Ammon's horn (tissue), 1 donor: ENCODE measurements around the gene SYNJ2.

Experiments used
- DNase-seq: peaks from one replicate; pipeline ENCODE4 v3.0.0-alpha.2; 2016; ENCODE audit warnings: low spot score

The SYNJ2 gene

GRCh38 chr6:158077676-158078075 is 96.0 kb downstream of the SYNJ2 start:
- DNase-seq, result no peak

DNA sequence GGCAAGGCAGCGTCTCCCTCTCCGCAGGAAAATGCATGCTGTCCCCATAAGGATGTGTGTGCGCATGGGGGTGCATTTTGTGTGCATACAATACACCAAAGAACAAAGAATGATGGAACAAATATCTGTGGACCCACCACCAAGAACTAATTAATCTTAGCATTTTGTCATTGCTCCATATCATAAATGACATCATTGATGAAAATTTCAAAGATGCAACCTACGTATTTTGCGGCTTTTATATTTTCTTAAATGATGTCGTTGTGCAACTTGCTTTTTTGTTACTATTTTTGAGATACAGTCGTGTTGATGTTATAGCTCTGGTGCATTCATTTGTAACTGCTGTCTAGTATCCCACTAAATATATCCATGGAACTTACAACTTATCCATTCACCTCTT is 96.7 kb downstream of the SYNJ2 start:
- no peak for DNase-seq

DNA sequence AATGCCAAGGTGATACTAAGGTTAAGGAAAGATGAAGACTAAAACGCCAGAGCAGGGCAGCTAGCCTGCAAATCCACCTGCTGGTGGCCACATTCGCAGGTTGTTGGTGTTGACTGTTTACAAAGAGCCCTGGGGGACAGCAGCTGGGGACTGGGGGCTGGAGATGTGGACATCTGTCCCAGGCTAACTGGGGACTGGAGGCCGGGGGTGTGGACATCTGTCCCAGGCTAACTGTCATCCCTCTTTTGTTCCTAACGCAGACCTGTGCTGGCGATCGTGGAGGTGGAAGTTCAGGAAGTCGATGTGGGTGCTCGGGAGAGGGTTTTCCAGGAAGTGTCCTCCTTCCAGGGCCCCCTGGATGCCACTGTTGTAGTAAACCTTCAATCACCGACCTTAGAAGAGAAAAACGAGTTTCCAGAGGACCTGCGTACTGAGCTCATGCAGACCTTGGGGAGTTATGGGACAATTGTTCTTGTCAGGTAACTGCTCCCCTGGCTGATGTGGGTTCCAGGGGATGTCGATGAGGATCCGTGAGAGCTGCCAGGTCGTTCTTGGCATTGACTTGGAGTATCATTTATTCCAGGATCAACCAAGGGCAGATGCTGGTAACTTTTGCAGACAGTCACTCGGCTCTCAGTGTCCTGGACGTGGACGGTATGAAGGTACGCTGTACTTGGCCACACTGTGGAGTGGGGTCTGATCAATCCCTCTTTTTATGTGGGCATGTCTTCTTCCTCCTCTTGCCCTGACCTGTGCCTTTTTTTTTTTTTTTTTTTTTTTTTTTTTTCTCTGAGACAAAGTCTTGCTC is 99.4 kb downstream of the SYNJ2 start:
- no peak for DNase-seq

DNA sequence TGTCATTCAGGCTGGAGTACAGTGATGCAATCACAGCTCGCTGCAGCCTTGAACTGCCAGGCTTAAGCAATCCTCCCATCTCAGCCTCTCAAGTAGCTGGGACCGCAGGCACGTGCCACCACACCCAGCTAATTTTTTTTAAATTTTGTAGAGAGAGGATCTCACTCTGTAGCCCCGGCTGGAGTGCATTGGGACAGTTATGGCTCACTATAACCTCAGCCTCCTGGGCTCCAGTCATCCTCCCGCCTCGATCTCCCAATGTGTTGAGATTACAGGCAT is 99.9 kb downstream of the SYNJ2 start:
- no peak for DNase-seq

DNA sequence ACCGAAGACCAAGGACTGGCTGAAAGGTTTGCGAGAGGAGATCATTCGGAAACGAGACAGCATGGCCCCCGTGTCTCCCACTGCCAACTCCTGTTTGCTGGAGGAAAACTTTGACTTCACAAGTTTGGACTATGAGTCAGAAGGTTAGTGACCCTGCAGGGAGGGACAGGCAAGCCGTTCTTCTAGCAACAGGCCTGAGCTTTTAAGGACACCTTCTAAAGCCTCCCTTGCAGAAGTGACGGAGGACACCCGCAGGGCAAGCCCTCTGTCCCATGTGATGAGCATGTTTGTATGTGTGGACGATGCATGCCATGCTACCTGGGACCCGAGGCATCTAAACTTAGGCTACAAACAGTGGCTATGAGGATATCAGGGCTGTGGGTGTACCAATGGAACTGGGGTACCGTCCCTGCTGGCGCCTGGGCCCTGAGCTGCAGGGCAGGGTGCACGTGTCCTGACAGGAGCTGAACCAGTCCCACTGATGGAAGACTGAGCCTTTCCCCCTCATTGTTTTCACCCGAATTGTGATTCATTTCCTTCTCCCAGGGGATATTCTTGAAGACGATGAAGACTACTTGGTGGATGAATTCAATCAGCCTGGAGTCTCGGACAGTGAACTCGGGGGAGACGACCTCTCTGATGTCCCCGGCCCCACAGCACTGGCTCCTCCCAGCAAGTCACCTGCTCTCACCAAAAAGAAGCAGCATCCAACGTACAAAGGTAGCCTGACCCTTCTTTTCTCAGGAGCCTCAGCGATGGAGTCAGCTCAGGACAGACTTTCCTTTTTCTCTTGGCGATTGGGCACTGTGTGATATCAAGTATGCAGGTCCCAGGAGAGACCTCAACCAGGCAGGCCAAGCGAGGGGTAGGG is 102.0 kb downstream of the SYNJ2 start:
- DNase-seq, result no peak

DNA sequence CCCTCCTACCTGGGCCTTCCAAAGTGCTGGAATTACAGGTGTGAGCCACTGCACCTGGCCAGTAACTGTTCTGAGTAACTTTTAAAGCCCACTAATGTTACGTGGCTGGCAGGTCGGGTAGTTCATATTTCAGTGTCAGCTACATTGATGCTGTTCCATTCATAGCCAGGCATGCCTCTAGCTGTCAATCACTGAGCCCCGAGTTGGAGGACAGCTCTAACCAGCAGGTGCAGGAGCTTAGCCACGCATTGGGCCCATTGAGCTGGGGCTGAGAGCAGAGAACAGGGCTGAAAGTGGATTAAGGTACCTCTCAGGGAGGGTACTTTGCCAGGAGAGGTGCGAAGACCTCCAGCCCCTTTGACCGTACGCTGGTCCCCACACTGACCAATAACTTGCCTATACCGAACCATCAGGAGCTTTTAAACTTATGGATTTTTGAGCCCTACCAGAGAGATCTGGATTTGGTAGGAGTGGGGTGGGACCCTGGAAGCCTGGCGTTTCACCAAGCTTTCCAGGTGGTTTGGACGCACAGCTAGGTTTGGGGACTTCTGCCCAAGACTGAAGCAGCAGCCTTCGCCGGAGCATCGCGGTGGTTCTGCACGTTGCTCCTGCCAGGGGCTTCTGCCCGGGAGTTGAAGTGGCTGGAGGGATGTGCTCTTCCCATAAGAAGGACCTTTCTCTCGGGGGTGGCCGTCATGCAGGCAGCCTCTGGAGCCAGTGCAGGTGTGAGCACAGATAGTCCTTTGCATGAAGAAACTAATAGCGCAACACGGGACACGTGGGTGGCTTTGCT is 103.8 kb downstream of the SYNJ2 start:
- DNase-seq, result no peak

- DNase-seq, result no peak
These were observed 104.4 kb downstream of the SYNJ2 start for GRCh38 chr6:158086054-158086503.

DNA sequence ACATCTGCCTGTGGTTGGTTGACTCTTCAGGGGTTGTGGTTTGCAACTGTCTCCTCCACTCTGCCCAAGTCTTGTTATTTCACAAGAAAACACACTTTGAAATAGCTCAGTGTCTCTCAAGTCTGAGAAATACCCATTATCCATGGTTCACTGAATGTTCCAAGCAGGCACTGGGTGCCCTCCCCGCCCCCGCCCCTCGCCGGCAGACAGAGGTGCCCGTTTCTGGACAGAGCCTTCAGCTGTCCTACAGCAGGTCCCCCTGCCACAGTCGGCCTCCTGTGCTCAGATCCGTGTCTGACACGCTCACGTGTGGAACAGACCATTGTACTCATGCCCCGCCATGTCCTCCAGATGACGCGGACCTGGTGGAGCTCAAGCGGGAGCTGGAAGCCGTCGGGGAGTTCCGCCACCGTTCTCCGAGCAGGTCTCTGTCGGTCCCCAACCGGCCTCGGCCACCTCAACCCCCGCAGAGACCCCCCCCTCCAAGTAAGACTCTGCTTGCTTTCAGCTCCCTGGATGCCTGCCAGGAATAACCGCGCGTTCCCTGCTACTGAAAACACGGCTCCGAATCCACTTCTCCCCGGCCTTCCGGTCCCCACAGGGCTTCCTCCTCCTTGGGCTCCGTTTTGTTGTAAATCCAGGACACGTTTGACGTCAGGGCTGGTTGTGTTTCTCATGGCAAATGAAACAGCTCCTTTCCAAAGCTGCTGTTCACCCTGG is 105.0 kb downstream of the SYNJ2 start:
- peak; percentile 41 for DNase-seq

DNA sequence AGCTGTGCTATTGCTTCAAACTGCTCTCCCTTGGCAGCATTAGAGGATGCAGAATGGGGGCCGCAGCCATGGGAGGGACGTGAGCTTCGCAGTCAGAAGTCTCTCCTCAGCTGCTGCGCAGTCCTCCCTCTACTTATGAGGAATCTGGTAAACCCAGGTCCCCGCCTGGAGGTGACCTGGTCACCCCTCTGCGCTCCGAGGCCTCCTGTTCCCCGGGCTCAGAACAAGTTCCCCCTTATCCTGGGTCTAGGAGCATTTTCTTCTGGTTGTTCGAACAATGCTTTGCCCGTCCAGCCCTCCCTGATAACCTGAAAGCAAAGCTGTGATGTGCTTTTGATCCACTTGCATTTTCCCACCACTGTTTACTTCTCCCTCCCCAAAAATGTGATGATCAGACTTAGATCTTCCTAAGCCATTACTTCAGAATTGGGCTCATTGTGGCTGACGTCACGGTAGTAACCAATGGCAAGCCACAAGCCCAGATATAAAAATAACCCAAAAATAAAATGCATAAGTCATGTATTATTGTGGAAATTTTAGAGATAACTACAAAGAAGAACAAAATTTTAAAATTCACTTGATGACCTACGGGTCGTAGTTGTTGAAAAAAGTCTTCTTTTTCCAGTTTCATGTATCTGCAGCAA is 105.7 kb downstream of the SYNJ2 start:
- no peak for DNase-seq

DNA sequence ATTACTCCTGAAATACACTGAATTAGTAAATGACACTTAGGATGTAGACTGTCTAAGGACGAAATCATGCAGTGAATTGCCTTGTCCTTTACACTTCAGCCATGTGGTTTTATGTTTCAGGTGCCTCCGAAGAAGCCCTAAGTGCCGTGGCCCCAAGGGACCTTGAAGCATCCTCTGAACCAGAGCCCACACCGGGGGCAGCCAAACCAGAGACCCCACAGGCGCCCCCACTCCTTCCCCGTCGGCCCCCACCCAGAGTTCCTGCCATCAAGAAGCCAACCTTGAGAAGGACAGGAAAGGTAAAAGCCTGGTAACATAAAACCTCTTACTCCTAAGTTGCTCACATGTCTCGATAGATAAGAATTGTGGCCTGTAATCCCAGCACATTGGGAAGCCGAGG is 111.1 kb downstream of the SYNJ2 start:
- DNase-seq, result no peak

GRCh38 chr6:158095031-158095430 is 113.4 kb downstream of the SYNJ2 start:
- no peak for DNase-seq

DNA sequence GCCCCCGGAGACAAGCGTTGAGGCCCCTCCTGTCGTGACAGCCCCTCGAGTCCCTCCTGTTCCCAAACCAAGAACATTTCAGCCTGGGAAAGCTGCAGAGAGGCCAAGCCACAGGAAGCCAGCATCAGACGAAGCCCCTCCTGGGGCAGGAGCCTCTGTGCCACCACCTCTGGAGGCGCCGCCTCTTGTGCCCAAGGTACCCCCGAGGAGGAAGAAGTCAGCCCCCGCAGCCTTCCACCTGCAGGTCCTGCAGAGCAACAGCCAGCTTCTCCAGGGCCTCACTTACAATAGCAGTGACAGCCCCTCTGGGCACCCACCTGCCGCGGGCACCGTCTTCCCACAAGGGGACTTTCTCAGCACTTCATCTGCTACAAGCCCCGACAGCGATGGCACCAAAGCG is 114.0 kb downstream of the SYNJ2 start:
- DNase-seq, result no peak

DNA sequence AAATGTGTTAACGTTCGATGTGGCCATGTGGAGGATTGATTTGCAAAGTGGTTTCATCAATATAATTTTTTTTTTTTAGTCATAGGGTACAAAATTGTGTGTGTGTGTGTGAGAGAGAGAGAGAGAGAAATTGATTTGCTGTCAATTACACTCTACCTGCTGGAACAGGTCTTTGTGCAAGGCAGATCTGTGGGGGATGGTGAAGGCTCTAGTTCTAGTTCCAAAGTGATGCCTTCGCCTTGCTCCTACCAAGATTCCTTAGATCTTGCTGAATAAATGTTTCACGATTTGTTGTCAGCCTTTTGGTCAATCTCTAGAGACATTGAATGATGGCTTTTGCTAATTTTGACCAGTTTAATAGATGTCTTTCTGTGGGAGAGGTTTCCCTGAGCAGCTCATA is 121.6 kb downstream of the SYNJ2 start:
- DNase-seq, result no peak

DNA sequence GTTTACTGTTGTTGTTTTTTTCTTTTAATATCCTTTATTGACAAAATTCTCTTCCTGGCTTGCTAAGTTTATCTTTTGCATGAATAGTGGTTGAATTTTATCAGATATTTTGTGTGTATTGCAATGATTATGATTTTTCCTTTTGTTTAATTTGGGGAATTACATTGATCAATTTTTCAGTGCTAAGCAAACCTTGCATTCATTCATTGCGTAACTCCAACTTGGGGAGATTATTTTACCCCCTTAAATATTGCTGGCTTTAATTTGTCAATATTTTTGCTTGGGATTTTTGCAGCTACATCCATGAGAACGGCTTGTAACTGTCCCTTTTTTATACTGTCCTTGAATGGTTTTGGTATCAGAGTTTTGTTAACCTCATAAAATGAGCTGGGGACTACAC is 123.0 kb downstream of the SYNJ2 start:
- no peak for DNase-seq

GRCh38 chr6:158109748-158110147 is 128.1 kb downstream of the SYNJ2 start:
- DNase-seq, result no peak

GRCh38 chr6:158110986-158111385 is 129.3 kb downstream of the SYNJ2 start:
- peak; percentile 23 for DNase-seq

DNA sequence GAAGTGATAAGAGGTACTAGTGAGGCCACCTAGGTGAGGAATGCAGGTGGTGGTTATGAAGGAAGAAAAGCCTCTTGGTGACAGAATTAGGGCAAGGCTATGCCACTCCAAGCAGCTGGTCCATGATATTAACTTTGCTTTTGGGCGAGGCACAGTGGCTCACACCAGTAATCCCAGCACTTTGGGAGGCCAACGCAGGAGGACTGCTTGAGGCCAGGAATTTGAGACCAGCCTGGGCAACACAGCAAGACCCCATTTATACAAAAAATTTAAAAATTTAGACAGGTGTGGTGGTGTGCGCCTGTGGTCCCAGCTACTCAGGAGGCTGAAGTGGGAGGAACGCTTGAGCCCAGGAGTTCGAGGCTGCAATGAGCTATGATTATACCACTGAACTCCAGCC is 130.3 kb downstream of the SYNJ2 start:
- no peak for DNase-seq

GRCh38 chr6:158113802-158114201 is 132.1 kb downstream of the SYNJ2 start:
- no peak for DNase-seq

DNA sequence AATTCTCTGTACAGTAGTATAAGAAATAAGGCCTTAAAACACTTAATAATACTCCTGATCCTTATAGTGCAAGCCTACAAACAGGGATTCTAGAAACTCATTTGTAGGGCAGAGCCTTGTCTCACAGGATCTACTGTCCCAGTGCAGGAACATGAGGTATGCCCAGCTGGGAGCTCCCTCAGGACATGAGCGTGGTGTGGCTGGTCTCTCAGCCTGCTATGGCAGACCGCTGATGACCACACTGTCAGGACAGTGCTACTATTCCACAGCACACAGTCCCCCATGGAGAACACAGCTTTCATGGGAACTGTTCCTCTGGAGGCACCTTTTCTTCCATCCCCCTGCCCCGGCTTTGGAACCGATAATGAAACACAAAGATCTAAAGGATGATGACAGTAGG is 133.4 kb downstream of the SYNJ2 start:
- no peak for DNase-seq

DNA sequence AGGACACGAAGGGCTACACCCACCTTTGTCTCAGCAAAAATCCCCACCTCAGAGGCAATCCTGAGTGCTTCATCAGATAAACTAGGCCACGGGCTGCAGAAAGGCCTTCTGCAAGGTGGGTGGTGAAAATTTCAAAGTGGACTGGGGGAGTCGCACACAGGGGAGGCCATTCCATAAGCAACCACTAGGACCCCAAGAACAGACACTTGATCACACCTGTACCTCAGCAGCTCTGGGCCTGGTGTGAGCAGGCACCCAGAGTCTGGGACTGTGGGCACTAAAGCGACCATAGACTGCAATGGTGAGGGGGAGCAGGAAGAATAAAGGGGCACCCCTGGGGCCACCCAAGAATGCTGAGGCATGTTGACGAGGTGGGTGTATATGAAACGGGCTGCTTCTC is 133.8 kb downstream of the SYNJ2 start:
- no peak for DNase-seq

DNA sequence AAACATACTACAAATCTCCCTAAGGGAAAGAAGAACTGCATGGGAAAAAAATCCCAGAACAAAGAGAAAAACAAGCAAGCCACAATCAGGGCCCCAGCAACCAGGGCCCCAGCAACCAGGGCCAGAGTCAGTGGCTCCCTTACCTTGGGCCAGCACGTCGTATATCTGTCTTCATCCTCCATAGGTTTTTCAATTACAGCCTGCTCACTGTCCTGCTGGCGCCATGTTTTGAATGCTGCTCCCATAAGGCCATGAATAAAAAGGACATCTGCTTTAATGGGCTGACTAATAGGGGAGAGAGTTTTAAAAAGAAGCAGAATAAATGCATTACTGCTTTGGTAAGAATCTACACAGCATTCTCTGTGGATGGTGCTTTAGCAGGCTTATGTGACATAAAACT is 137.2 kb downstream of the SYNJ2 start:
- DNase-seq, result no peak

- DNase-seq, result peak; percentile 33
These were observed 139.7 kb downstream of the SYNJ2 start for GRCh38 chr6:158121335-158121734.
